ENCODE results near the gene GPRIN3.
"Not testable (repeated sequence)": the region's sequence is repeated elsewhere in the genome, so short reads cannot be mapped to it uniquely, and the experiment has no call there.

DNA sequence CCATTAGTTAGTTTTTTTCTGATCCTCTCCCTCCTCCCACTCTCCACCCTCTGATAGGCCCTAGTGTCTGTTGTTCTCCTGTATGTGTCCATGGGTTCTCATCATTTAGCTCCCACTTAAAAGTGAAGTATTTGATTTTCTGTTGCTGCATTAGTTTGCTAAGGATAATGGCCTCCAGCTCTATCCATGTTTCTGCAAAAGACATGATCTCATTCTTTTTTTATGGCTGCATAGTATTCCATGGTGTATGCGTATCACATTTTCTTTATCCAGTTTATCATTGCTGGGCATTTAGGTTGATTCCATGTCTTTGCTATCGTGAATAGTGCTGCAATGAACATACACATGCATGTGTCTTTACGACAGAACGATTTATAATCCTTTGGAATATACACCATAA, 53.3 kb downstream of the GPRIN3 start:
- TF ChIP-seq, protein P1, sequence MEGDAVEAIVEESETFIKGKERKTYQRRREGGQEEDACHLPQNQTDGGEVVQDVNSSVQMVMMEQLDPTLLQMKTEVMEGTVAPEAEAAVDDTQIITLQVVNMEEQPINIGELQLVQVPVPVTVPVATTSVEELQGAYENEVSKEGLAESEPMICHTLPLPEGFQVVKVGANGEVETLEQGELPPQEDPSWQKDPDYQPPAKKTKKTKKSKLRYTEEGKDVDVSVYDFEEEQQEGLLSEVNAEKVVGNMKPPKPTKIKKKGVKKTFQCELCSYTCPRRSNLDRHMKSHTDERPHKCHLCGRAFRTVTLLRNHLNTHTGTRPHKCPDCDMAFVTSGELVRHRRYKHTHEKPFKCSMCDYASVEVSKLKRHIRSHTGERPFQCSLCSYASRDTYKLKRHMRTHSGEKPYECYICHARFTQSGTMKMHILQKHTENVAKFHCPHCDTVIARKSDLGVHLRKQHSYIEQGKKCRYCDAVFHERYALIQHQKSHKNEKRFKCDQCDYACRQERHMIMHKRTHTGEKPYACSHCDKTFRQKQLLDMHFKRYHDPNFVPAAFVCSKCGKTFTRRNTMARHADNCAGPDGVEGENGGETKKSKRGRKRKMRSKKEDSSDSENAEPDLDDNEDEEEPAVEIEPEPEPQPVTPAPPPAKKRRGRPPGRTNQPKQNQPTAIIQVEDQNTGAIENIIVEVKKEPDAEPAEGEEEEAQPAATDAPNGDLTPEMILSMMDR (IDR thresholded peaks at IDR 0.05; ENCODE audit: low read depth, low read length), result not testable (repeated sequence)
- not testable (repeated sequence) for TF ChIP-seq EZH2phosphoT487 (IDR thresholded peaks at IDR 0.05; ENCODE audit: low read depth)

Measured in OCI-LY3 (cell line).